A549 treated with ZK216348 at 1 μM for 4 hours (cell line): ENCODE measurements around the gene FNDC10. TPM values are rescaled to one million over a fixed set of nuclear protein-coding genes. Genes with fewer than 3 reads are reported as not detected.

Source experiments
- total RNA-seq: library from RNA; stranded (reverse); fragments of 200-300 nt; extraction: Qiagen RNA extraction; gene quantifications from 5 replicates; pipeline ENCODE4 v1.2.3, GENCODE V29; 2022; ENCODE audit warnings: low read depth

FNDC10 gene
- total RNA-seq = 3.9 to 9.9 TPM (median 8.5 TPM) in 5 replicates

DNA sequence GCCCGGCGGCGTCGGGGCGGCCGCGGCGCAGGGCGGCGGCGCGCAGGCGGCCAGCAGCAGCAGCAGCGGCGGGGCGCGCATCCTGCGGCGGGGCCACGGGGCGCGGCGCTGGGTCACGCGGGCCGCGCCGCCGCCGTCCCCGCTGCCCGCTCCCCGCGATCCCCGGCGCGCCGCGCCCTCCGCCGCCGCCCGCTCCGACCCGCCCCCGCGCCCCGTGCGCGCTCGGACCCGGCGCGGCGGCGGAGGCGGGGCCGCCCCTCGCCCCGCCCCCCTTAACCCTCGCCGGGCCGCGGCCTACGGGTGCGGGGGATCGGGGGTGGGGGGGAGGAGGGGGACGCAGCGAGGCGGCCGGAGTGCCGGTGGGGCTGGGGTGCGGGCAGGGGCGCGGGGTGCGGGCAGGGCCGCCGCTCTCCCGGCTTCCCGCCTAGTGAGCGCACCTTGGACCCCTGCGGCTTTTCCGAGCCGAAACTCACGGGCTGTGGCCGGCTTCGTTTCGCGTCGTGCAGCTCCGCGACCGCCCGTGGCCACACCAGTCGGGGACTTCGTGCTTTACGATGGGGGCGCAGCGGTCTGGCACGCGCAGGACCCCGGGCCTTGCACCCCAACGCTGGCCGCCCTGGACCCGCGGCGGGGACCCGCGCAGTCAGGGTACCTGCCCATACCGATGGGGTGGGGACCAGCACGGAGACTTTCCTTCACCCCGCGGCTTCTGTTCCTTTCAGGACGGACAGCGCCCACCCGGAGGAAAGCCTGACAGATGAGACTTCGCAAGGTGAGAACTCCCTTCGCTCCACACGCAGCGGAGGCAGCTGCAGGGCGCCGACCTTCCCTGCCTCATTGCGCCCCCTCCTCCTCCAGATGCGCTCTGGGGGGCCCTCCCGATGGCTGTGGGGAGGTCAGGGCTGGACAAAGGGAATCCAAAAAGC lies at the start of gene FNDC10:
FNDC10 (minus strand) TSS at position 201 of the 926 bp plus-strand sequence; CDS start at position 81, 120 bp downstream.

DNA sequence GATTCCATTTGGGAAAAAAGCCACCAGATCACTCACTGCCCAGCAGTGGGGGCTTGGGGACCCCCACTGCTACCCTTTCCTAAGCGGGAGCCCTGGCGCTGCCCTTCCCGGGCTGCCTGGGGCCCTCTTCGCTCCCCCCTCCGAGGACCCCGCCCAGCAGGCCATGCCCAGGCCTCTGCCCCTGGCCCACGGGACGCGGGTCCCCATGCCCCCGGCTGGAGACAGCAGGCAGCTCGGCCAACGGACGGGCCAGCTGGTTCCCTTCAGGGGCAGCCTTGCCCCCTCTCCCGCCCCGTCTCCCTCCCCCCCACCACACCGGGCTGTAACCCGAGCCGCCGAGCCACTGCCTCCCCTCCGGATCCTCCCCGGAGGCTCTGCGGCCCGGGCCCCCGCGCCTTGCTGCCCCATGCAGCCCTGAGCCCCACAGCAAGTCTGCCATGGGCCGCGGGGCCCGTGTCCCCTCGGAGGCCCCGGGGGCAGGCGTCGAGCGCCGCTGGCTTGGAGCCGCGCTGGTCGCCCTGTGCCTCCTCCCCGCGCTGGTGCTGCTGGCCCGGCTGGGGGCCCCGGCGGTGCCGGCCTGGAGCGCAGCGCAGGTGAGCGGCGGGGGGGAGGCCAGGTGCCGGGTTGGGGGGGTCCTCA lies 32.0 kb upstream of the FNDC10 start, which contains the start of gene MMP23B:
MMP23B (plus strand) TSS at position 392 of the 639 bp plus-strand sequence; CDS start at position 438, 46 bp downstream.

DNA sequence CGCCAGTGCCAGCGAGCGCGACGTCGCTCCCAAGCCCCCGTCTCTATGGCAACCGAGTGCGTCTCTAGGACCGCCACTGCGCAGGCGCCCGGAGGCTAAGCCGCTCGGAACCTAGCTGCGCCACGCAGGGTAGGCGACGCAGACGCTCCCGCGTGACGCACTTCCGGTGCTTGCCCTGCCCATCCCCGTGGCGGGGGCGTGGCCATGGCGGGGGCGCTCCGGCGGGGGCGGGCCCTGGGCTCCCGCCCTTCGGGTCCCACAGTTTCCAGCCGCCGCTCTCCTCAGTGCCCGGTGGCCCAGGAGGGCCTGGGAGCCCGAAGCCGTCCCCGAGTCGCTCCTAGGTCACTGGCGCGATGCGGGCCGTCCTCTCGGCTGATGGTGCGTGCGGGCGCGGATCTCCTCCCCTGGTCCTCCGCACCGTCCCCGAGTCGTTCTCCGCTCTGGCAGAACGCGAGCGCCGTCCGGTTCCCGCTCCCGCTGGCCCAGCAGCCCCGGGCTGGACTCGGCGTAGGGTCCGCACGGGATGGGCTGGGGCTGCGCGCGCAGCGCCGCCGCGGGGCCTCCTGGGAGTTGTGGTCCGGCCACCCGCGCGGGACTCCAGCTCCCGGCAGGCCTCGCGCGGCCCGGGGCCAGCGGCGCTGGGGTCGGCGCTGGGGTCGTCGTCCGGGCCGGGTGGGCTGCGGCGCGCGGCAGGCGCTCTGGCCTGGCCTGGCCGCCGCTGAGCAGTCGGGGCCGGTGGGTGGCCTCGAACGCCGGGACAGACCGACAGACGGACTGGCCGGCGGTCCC lies 15.5 kb upstream of the FNDC10 start, which contains the start of gene MIB2:
MIB2 (plus strand) TSS at position 245 of the 789 bp plus-strand sequence. CDS start 7,953 bp downstream, outside the sequence.

DNA sequence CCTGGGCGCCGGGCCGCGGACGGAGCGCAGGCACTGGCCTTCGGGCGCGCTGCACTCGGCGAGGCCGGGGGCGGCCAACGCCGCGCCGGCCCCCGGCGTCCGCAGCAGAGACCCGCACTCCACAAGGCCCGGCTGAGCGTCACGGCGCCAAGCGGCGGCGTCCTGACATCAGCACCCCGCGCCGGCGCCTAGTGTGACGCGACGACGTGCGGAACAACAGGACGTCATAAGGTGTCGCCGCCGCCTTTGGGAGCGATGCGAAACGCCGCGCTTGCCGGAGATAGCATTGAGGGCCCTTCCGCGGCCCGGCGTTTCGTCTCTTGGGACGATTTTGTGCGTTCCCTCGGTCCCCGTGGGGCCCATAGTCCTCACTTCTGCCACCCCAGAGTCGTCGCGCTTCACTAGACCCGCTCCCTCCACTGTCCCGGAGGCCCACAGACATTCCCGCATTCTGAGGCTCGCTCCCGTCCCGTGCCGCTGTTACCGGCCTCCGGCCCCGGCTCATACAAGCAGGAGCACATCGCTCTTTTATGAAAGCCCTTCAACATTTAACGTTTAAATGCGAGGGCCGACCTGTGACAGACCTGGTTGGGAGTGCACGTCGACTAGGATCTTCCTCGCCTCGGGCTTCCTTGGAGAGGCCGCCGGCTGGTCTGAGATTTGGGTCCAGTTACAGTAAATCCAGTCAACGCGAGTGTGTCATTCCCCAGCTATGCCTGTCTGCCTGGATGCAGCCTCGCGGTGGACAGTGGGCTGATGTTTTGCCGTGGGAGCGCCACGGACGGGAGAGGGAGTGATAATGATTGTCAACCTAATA lies 25.0 kb downstream of the FNDC10 start, which contains the start of gene SSU72:
SSU72 (minus strand) TSS at position 143 of the 817 bp plus-strand sequence. CDS start 306 bp downstream, outside the sequence.

Other genes with a start within 250 kb of the FNDC10 start
- gene MXRA8, start 241.6 kb downstream of the FNDC10 start, total RNA-seq = 0.15 to 0.29 TPM in 2 of 5 replicates, not detected in the others
- 90.7 to 179 TPM (median 167 TPM) in 5 replicates for gene AURKAIP1, start 224.9 kb downstream of the FNDC10 start, total RNA-seq
- 38.3 to 62.7 TPM (median 53.1 TPM) in 5 replicates for gene CCNL2, start 200.8 kb downstream of the FNDC10 start, total RNA-seq
- gene MRPL20, start 192.8 kb downstream of the FNDC10 start, total RNA-seq = 122 to 156 TPM (median 133 TPM) in 5 replicates
- 0.07 to 0.23 TPM in 2 of 5 replicates, not detected in the others for gene ANKRD65, start 178.9 kb downstream of the FNDC10 start, total RNA-seq
- 5.3 to 18.2 TPM (median 15.0 TPM) in 5 replicates for gene VWA1, start 164.4 kb downstream of the FNDC10 start, total RNA-seq
- gene ATAD3C, start 150.4 kb downstream of the FNDC10 start, total RNA-seq = not detected in 5 replicates
- gene ATAD3B, start 128.4 kb downstream of the FNDC10 start, total RNA-seq = 1.6 to 3.6 TPM (median 3.0 TPM) in 5 replicates
- 24.3 to 40.3 TPM (median 39.2 TPM) in 5 replicates for gene ATAD3A, start 88.0 kb downstream of the FNDC10 start, total RNA-seq
- 0.37 to 0.68 TPM (median 0.48 TPM) in 4 of 5 replicates, not detected in the other for gene TMEM240, start 59.5 kb downstream of the FNDC10 start, total RNA-seq
- 95.6 to 113 TPM (median 112 TPM) in 5 replicates for gene SSU72, start 25.3 kb downstream of the FNDC10 start, total RNA-seq
- gene MIB2, start 15.4 kb upstream of the FNDC10 start, total RNA-seq = 6.8 to 24.6 TPM (median 19.7 TPM) in 5 replicates
- 0.39 to 1.5 TPM (median 0.92 TPM) in 4 of 5 replicates, not detected in the other for gene MMP23B, start 32.0 kb upstream of the FNDC10 start, total RNA-seq
- 25.1 to 27.9 TPM (median 27.5 TPM) in 5 replicates for gene CDK11B, start 58.9 kb upstream of the FNDC10 start, total RNA-seq
- gene SLC35E2B, start 92.7 kb upstream of the FNDC10 start, total RNA-seq = 9.1 to 14.2 TPM (median 12.3 TPM) in 5 replicates
- gene CDK11A, start 124.2 kb upstream of the FNDC10 start, total RNA-seq = 20.5 to 26.2 TPM (median 24.1 TPM) in 5 replicates
- gene NADK, start 178.3 kb upstream of the FNDC10 start, total RNA-seq = 25.1 to 43.3 TPM (median 39.8 TPM) in 5 replicates